Hepatocyte (in vitro differentiated cells): ENCODE data around the gene BCAN. TPM values are rescaled to one million over a fixed set of nuclear protein-coding genes. Genes with fewer than 3 reads are reported as not detected.

Source experiments
- DNase-seq: peaks from one replicate; pipeline ENCODE4 v3.0.0-alpha.2; 2016; ENCODE audit warnings: low spot score
- H2AFZ ChIP-seq: fragments of 200-600 bp; sonication (generic); 2 replicates; pipeline ENCODE4 v1.6.0; 2016; ENCODE audit warnings: antibody characterized with exemption, mild to moderate bottlenecking
- H3K27ac ChIP-seq: fragments of 200-600 bp; sonication (generic); 2 replicates; pipeline ENCODE4 v1.5.1; 2016; ENCODE audit warnings: mild to moderate bottlenecking
- H3K27me3 ChIP-seq: fragments of 200-600 bp; sonication (generic); 2 replicates; pipeline ENCODE4 v1.6.1; 2016
- H3K36me3 ChIP-seq: fragments of 200-600 bp; sonication (generic); replicated peaks from 2 replicates; pipeline ENCODE4 v1.5.1; 2016; ENCODE audit warnings: low read depth; ENCODE audit not compliant: insufficient read depth
- H3K4me1 ChIP-seq: fragments of 200-600 bp; sonication (generic); 2 replicates; pipeline ENCODE4 v1.5.1; 2016; ENCODE audit warnings: mild to moderate bottlenecking, moderate library complexity; ENCODE audit not compliant: insufficient read depth
- H3K4me2 ChIP-seq: fragments of 200-600 bp; sonication (generic); 2 replicates; pipeline ENCODE4 v1.6.0; 2016
- H3K4me3 ChIP-seq: fragments of 200-600 bp; sonication (generic); 2 replicates; pipeline ENCODE4 v1.5.1; 2016; ENCODE audit warnings: mild to moderate bottlenecking
- H3K79me2 ChIP-seq: fragments of 200-600 bp; sonication (generic); 2 replicates; pipeline ENCODE4 v1.6.0; 2017; ENCODE audit warnings: mild to moderate bottlenecking
- H3K9me2 ChIP-seq: fragments of 200-600 bp; sonication (generic); replicated peaks from 2 replicates; pipeline ENCODE4 v1.6.0; 2017; ENCODE audit warnings: mild to moderate bottlenecking; ENCODE audit not compliant: insufficient read depth
- H3K9me3 ChIP-seq: fragments of 200-600 bp; sonication (generic); 2 replicates; pipeline ENCODE4 v1.5.1; 2016; ENCODE audit warnings: low read depth, mild to moderate bottlenecking
- H4K20me1 ChIP-seq: fragments of 200-600 bp; sonication (generic); 2 replicates; pipeline ENCODE4 v1.6.0; 2016; ENCODE audit warnings: mild to moderate bottlenecking; ENCODE audit not compliant: insufficient read depth, poor library complexity, severe bottlenecking
- CTCF ChIP-seq: fragments of 200-600 bp; sonication (generic); IDR thresholded peaks from 2 replicates; pipeline ENCODE4 v1.5.1; 2016; ENCODE audit warnings: antibody characterized with exemption, mild to moderate bottlenecking; ENCODE audit not compliant: poor library complexity
- EZH2 ChIP-seq: fragments of 200-600 bp; sonication (generic); IDR thresholded peaks from 2 replicates; pipeline ENCODE4 v1.6.1; 2016; ENCODE audit warnings: antibody characterized with exemption, mild to moderate bottlenecking, borderline replicate concordance
- EZH2phosphoT487 ChIP-seq: fragments of 200-600 bp; sonication (generic); IDR thresholded peaks from one replicate; pipeline ENCODE4 v1.6.1; 2018; ENCODE audit warnings: antibody characterized with exemption, mild to moderate bottlenecking, low read depth, moderate library complexity; ENCODE audit not compliant: unreplicated experiment, severe bottlenecking
- WGBS: methylation state at CpG from one replicate; pipeline ENCODE4 v1.1.6; 2016; ENCODE audit warnings: low lambda C conversion rate; ENCODE audit errors: missing lambda C conversion rate; 5-methylcytosine and 5-hydroxymethylcytosine counted together
- polyA plus RNA-seq: library from polyadenylated mRNA; unstranded; fragments of >200 nt; fragmentation: Nextera tagmentation; extraction: Ambion mirVana; gene quantifications from 2 replicates; pipeline ENCODE4 v1.2.1, GENCODE V29; 2016
- total RNA-seq: library from RNA; depleted of rRNA; stranded (reverse); fragments of >200 nt; gene quantifications from 2 replicates; pipeline ENCODE4 v1.2.3, GENCODE V29; 2014

The BCAN gene
- total and polyA plus RNA-seq, 2 experiments from 2014 or later: 0.03 TPM; not detected in 1

- peaks cover 63% of the 10 kb centered on the region for H3K4me1 ChIP-seq
- H3K9me3 ChIP-seq: no peaks in the 10 kb centered on the region
- peak overlapping the region; percentile 97 for H3K27ac ChIP-seq
- TF ChIP-seq EZH2phosphoT487 (no peak), EZH2 (no peak), CTCF (no peak)
- peak overlapping the region; percentile 51 for H3K4me3 ChIP-seq
- H3K27me3 ChIP-seq: no peaks in the 10 kb centered on the region
- peak overlapping the region; percentile 92 for H3K4me2 ChIP-seq
- H2AFZ ChIP-seq: no peak overlapping the region
- peaks cover 6% of the 10 kb centered on the region for H4K20me1 ChIP-seq
- H3K36me3 ChIP-seq: no peaks in the 10 kb centered on the region
- DNase-seq: no peak
- peaks cover 34% of the 10 kb centered on the region for H3K79me2 ChIP-seq
- WGBS: 16% methylated on average over 10 of the region's 10 CpGs
- H3K9me2 ChIP-seq: no peaks in the 10 kb centered on the region
Measured at GRCh38 chr1:156704166-156704711, 62.3 kb downstream of the BCAN start.

GRCh38 chr1:156704930-156705320 lies 63.0 kb downstream of the BCAN start:
- peak overlapping the region; percentile 92 for H3K4me2 ChIP-seq
- H3K27me3 ChIP-seq: no peaks in the 10 kb centered on the region

GRCh38 chr1:156705321-156705917 lies 63.5 kb downstream of the BCAN start, which contains the start of gene CRABP2:
Gene CRABP2, minus strand, starts transcription at chr1:156705583. Its CDS starts 137 bp downstream, at chr1:156705446.
- Histone ChIP-seq H3K79me2 (peaks cover 34% of the 10 kb centered on the region), H3K4me3 (peak within 1 kb of the TSS; percentile 51), H4K20me1 (peaks cover 3% of the 10 kb centered on the region), H3K4me1 (peaks cover 74% of the 10 kb centered on the region), H3K27me3 (no peaks in the 10 kb centered on the region), H3K36me3 (no peaks in the 10 kb centered on the region), H2AFZ (peak within 1 kb of the TSS; percentile 89), H3K9me2 (no peaks in the 10 kb centered on the region), H3K27ac (peak within 1 kb of the TSS; percentile 97), H3K4me2 (peak within 1 kb of the TSS; percentile 92), H3K9me3 (no peaks in the 10 kb centered on the region)
- peak; percentile 77 for DNase-seq
- TF ChIP-seq CTCF (no peak), EZH2 (no peak), EZH2phosphoT487 (no peak)
- under 1% methylated on average over 30 of the region's 42 CpGs for WGBS

More at GRCh38 chr1:156704930-156705320, 63.0 kb downstream of the BCAN start:
- whole genome bisulfite sequencing: 5% methylated on average over 17 of the region's 29 CpGs
- TF ChIP-seq CTCF (no peak), EZH2phosphoT487 (no peak), EZH2 (no peak)
- peaks cover 34% of the 10 kb centered on the region for H3K79me2 ChIP-seq
- H3K9me2 ChIP-seq: no peaks in the 10 kb centered on the region
- peak overlapping the region; percentile 89 for H2AFZ ChIP-seq
- peaks cover 69% of the 10 kb centered on the region for H3K4me1 ChIP-seq
- no peaks in the 10 kb centered on the region for H3K9me3 ChIP-seq
- H3K4me3 ChIP-seq: peak overlapping the region; percentile 51
- DNase-seq: peak; percentile 84
- H3K27ac ChIP-seq: peak overlapping the region; percentile 97
- no peaks in the 10 kb centered on the region for H3K36me3 ChIP-seq
- peaks cover 3% of the 10 kb centered on the region for H4K20me1 ChIP-seq
